Tibial nerve (tissue), 3 donors: Measurements from ENCODE around the gene PIEZO1.

Experiments
- POLR2A ChIP-seq, 2 donors: fragments of 450-650 bp; IDR thresholded peaks; one replicate each; pipeline ENCODE4 v1.6.1; 2017; ENCODE audit warnings: antibody characterized with exemption in 2 of 2, mild to moderate bottlenecking in 2 of 2, moderate library complexity in 2 of 2
- TF ChIP-seq, protein P1 (sequence below), 5 experiments: fragments of 200-600 bp in 3 of 5; fragments of 450-650 bp in 2 of 5; sonication (generic) in 3 of 5; IDR thresholded peaks; one replicate each; pipeline ENCODE4 v1.5.1; 2016 to 2019; ENCODE audit warnings: antibody characterized with exemption in 5 of 5, mild to moderate bottlenecking in 3 of 5, moderate library complexity in 2 of 5

DNA sequence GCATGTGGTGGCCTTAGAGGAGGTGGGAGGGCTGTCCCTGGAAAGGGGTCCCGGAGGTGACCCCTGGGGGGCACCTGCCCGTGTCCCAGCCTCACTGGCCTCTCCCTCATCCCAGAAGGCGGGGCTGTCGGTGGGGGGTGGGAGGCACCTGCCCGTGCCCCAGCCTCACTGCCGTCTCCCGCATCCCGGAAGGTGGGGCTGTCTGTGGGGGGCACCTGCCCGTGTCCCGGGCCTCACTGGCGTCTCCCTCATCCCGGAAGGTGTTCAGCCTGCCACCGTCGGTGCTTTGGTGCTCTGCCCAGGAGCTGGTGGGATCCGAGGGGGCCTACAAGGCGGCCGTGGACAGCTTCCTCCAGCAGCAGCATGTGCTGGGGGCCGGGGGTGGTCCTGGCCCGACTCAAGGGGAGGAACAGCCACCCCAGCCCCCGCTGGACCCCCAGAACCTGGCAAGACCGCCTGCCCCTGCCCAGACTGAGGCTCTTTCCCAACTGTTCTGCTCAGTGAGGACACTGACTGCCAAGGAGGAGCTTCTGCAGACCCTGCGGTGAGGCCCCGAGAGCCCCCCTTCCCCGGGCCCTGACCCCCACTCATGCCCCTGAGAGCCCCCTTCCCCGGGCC, 72.5 kb downstream of the PIEZO1 start:
- TF ChIP-seq POLR2A (IDR thresholded peaks at IDR 0.05) = no peak
- TF ChIP-seq, protein P1, sequence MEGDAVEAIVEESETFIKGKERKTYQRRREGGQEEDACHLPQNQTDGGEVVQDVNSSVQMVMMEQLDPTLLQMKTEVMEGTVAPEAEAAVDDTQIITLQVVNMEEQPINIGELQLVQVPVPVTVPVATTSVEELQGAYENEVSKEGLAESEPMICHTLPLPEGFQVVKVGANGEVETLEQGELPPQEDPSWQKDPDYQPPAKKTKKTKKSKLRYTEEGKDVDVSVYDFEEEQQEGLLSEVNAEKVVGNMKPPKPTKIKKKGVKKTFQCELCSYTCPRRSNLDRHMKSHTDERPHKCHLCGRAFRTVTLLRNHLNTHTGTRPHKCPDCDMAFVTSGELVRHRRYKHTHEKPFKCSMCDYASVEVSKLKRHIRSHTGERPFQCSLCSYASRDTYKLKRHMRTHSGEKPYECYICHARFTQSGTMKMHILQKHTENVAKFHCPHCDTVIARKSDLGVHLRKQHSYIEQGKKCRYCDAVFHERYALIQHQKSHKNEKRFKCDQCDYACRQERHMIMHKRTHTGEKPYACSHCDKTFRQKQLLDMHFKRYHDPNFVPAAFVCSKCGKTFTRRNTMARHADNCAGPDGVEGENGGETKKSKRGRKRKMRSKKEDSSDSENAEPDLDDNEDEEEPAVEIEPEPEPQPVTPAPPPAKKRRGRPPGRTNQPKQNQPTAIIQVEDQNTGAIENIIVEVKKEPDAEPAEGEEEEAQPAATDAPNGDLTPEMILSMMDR (IDR thresholded peaks at IDR 0.05) = no peak
